HepG2 (cell line): ENCODE measurements around the gene AMBRA1. TPM values are rescaled to one million over a fixed set of nuclear protein-coding genes. Genes with fewer than 3 reads are reported as not detected.

ENCODE experiments used
- HNRNPK ChIP-seq: fragments of 200-400 bp; formaldehyde crosslinking; IDR thresholded peaks from 2 replicates; pipeline ENCODE4 v1.6.1; 2018; ENCODE audit warnings: low read length, low read depth, moderate library complexity, mild to moderate bottlenecking; ENCODE audit not compliant: poor library complexity, severe bottlenecking
- PITX1 ChIP-seq: sonication (generic); formaldehyde crosslinking; IDR thresholded peaks from 2 replicates; pipeline ENCODE4 v1.5.1; 2020; ENCODE audit warnings: mild to moderate bottlenecking, missing genetic modification reagents
- POLR2A ChIP-seq, 2 experiments: IDR thresholded peaks; 2 replicates each; pipeline ENCODE4 v1.6.1; 2011; ENCODE audit warnings: low read depth in 2 of 2, low read length in 2 of 2, mild to moderate bottlenecking in 1 of 2, moderate library complexity in 1 of 2; ENCODE audit not compliant: insufficient read depth in 1 of 2
- RNF2 ChIP-seq: fragments of 450-650 bp; conservative IDR thresholded peaks from 2 replicates; pipeline ENCODE4 v1.6.1; 2016; ENCODE audit warnings: low read depth
- TEAD2 ChIP-seq: sonication (generic); formaldehyde crosslinking; IDR thresholded peaks from 2 replicates; pipeline ENCODE4 v1.9.0; 2021; ENCODE audit warnings: missing genetic modification reagents
- ZNF292 ChIP-seq: sonication (generic); formaldehyde crosslinking; IDR thresholded peaks from 2 replicates; pipeline ENCODE4 v1.8.1; 2022; ENCODE audit warnings: mild to moderate bottlenecking, low read depth, missing genetic modification reagents, borderline replicate concordance
- ZSCAN25 ChIP-seq: sonication (generic); formaldehyde crosslinking; IDR thresholded peaks from 2 replicates; pipeline ENCODE4 v1.8.0; 2022; ENCODE audit warnings: mild to moderate bottlenecking, missing genetic modification reagents
- polyA plus RNA-seq, 8 experiments: library from polyadenylated mRNA; depleted of rRNA in 3 of 8; stranded (reverse) in 7 of 8; unstranded in 1 of 8; fragments of >200 nt; fragmentation: Illumina TruSeq in 4 of 8; extraction: Trizol in 4 of 8; gene quantifications; 2 replicates each; pipeline versions ENCODE4 v1.2.1 to v1.2.3, GENCODE V29; 2011 to 2016; ENCODE audit warnings: low read depth in 4 of 8, missing spikeins in 1 of 8, mixed read lengths in 1 of 8; ENCODE audit not compliant: insufficient read depth in 1 of 8
- total RNA-seq, 5 experiments: library from RNA; depleted of rRNA; stranded (reverse); fragments of >200 nt; fragmentation: Illumina TruSeq; extraction: Trizol; gene quantifications; 2 replicates each; pipeline ENCODE4 v1.2.3, GENCODE V29; 2016; ENCODE audit warnings: low read depth in 1 of 5
- TF ChIP-seq, protein P1 (sequence below): sonication (generic); formaldehyde crosslinking; IDR thresholded peaks from 2 replicates; pipeline ENCODE4 v1.4.0; 2020; ENCODE audit warnings: mild to moderate bottlenecking, missing genetic modification reagents
- TF ChIP-seq, protein P2 (sequence below): sonication (generic); formaldehyde crosslinking; IDR thresholded peaks from 2 replicates; pipeline ENCODE4 v1.9.0; 2021; ENCODE audit warnings: missing genetic modification reagents, mild to moderate bottlenecking, borderline replicate concordance
- TF ChIP-seq, protein P3 (sequence below): sonication (generic); formaldehyde crosslinking; IDR thresholded peaks from 2 replicates; pipeline ENCODE4 v1.5.0; 2020; ENCODE audit warnings: mild to moderate bottlenecking, missing genetic modification reagents, moderate library complexity
- TF ChIP-seq, protein P4 (sequence below): sonication (generic); formaldehyde crosslinking; IDR thresholded peaks from 2 replicates; pipeline ENCODE4 v1.4.0; 2020; ENCODE audit warnings: low read depth, mild to moderate bottlenecking, missing genetic modification reagents
- TF ChIP-seq, protein P5 (sequence below): sonication (generic); formaldehyde crosslinking; IDR thresholded peaks from 2 replicates; pipeline ENCODE4 v1.4.0; 2020; ENCODE audit warnings: missing genetic modification reagents
- TF ChIP-seq, protein P6 (sequence below): sonication (generic); formaldehyde crosslinking; IDR thresholded peaks from 2 replicates; pipeline ENCODE4 v1.8.0; 2023; ENCODE audit warnings: mild to moderate bottlenecking, missing genetic modification reagents
- TF ChIP-seq, protein P7 (sequence below): sonication (generic); formaldehyde crosslinking; IDR thresholded peaks from 2 replicates; pipeline ENCODE4 v1.4.0; 2020; ENCODE audit warnings: missing genetic modification reagents, borderline replicate concordance

AMBRA1 gene
- total and polyA plus RNA-seq, 2 of the 13 experiments (the other 11 are each of a cell fraction or from before 2014, with no cell fraction given), result 15.7 to 26.0 TPM

DNA sequence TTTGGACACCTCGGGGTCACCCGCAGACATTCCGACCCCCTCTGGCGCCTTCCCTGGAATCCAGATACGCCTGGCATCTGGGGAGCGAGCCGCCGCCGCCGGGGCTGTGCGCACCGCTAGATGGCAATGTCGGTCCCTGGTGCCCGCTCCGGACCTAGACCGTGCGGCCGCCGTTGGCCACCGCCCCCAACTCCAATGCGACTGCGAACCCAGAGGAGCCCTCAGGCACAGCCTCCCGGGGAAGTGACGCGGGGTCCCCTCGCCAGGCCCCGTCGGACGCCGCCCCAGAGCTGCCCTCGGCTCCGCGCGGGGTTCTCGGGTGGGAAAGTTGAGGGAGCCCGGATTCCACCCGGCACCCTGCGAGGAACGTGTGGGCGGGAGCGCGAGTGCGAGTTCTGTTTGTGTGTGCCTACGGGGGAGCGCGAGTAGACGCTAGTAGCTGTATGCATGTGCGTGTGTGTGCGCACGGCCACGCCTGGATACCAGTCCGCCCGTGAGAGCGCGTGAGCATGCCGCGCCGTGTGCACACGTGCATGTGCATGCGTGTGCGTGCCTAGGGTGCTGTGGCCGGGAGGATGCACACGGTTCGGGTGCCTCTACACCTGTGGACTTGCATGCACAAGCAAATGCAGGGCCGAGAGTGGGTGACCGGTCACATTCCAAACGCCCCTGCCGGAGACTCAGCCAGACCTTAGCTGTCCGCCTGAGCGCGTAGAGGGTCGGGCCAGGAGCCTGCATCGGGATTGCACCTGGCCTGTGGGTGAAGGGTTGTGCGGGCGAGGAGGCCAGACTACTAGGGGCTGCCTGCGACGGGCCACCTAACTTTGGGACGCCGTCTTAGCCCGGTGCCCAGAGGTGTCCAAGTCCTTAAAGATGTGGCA, 204.1 kb downstream of the AMBRA1 start (continued):
- TF ChIP-seq, protein P1, sequence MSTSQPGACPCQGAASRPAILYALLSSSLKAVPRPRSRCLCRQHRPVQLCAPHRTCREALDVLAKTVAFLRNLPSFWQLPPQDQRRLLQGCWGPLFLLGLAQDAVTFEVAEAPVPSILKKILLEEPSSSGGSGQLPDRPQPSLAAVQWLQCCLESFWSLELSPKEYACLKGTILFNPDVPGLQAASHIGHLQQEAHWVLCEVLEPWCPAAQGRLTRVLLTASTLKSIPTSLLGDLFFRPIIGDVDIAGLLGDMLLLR (CRISPR knock-in tag), result peak; percentile 74
- no peak for TF ChIP-seq RNF2
- TF ChIP-seq, protein P2, sequence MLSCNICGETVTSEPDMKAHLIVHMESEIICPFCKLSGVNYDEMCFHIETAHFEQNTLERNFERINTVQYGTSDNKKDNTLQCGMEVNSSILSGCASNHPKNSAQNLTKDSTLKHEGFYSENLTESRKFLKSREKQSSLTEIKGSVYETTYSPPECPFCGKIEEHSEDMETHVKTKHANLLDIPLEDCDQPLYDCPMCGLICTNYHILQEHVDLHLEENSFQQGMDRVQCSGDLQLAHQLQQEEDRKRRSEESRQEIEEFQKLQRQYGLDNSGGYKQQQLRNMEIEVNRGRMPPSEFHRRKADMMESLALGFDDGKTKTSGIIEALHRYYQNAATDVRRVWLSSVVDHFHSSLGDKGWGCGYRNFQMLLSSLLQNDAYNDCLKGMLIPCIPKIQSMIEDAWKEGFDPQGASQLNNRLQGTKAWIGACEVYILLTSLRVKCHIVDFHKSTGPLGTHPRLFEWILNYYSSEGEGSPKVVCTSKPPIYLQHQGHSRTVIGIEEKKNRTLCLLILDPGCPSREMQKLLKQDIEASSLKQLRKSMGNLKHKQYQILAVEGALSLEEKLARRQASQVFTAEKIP, result no peak
- TF ChIP-seq PITX1, result peak; percentile 52; the same call in 1 of the 2 replicates
- no peak for TF ChIP-seq ZSCAN25 (CRISPR knock-in tag)
- TF ChIP-seq, protein P3, sequence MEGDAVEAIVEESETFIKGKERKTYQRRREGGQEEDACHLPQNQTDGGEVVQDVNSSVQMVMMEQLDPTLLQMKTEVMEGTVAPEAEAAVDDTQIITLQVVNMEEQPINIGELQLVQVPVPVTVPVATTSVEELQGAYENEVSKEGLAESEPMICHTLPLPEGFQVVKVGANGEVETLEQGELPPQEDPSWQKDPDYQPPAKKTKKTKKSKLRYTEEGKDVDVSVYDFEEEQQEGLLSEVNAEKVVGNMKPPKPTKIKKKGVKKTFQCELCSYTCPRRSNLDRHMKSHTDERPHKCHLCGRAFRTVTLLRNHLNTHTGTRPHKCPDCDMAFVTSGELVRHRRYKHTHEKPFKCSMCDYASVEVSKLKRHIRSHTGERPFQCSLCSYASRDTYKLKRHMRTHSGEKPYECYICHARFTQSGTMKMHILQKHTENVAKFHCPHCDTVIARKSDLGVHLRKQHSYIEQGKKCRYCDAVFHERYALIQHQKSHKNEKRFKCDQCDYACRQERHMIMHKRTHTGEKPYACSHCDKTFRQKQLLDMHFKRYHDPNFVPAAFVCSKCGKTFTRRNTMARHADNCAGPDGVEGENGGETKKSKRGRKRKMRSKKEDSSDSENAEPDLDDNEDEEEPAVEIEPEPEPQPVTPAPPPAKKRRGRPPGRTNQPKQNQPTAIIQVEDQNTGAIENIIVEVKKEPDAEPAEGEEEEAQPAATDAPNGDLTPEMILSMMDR (CRISPR knock-in tag), result peak; percentile 97
- no peak for TF ChIP-seq ZNF292 (CRISPR knock-in tag)
- TF ChIP-seq, protein P4, sequence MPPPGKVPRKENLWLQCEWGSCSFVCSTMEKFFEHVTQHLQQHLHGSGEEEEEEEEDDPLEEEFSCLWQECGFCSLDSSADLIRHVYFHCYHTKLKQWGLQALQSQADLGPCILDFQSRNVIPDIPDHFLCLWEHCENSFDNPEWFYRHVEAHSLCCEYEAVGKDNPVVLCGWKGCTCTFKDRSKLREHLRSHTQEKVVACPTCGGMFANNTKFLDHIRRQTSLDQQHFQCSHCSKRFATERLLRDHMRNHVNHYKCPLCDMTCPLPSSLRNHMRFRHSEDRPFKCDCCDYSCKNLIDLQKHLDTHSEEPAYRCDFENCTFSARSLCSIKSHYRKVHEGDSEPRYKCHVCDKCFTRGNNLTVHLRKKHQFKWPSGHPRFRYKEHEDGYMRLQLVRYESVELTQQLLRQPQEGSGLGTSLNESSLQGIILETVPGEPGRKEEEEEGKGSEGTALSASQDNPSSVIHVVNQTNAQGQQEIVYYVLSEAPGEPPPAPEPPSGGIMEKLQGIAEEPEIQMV, result no peak
- TF ChIP-seq, protein P5, sequence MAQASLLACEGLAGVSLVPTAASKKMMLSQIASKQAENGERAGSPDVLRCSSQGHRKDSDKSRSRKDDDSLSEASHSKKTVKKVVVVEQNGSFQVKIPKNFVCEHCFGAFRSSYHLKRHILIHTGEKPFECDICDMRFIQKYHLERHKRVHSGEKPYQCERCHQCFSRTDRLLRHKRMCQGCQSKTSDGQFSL (CRISPR knock-in tag), result no peak
- no peak for TF ChIP-seq TEAD2 (CRISPR knock-in tag)
- TF ChIP-seq, protein P6, sequence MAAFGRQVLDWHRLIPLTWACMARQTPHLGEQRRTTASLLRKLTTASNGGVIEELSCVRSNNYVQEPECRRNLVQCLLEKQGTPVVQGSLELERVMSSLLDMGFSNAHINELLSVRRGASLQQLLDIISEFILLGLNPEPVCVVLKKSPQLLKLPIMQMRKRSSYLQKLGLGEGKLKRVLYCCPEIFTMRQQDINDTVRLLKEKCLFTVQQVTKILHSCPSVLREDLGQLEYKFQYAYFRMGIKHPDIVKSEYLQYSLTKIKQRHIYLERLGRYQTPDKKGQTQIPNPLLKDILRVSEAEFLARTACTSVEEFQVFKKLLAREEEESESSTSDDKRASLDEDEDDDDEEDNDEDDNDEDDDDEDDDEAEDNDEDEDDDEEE (CRISPR knock-in tag), result 0 out of 2 replicates have a peak, but pooled peaks have one; percentile 36
- TF ChIP-seq, protein P7, sequence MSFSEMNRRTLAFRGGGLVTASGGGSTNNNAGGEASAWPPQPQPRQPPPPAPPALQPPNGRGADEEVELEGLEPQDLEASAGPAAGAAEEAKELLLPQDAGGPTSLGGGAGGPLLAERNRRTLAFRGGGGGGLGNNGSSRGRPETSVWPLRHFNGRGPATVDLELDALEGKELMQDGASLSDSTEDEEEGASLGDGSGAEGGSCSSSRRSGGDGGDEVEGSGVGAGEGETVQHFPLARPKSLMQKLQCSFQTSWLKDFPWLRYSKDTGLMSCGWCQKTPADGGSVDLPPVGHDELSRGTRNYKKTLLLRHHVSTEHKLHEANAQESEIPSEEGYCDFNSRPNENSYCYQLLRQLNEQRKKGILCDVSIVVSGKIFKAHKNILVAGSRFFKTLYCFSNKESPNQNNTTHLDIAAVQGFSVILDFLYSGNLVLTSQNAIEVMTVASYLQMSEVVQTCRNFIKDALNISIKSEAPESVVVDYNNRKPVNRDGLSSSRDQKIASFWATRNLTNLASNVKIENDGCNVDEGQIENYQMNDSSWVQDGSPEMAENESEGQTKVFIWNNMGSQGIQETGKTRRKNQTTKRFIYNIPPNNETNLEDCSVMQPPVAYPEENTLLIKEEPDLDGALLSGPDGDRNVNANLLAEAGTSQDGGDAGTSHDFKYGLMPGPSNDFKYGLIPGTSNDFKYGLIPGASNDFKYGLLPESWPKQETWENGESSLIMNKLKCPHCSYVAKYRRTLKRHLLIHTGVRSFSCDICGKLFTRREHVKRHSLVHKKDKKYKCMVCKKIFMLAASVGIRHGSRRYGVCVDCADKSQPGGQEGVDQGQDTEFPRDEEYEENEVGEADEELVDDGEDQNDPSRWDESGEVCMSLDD (CRISPR knock-in tag), result peak; percentile 34; the same call in 1 of the 2 replicates
- peak; percentile 41 for TF ChIP-seq HNRNPK
- no peak for TF ChIP-seq POLR2A (IDR thresholded peaks at IDR 0.05; ENCODE audit: insufficient read depth in 1 of 2, low read depth in 2 of 2, low read length in 2 of 2)
